B cell (primary cell): ENCODE data around the gene FOXI2. TPM values are rescaled to one million over a fixed set of nuclear protein-coding genes. Genes with fewer than 3 reads are reported as not detected.

Source experiments
- ATAC-seq: fragments of 200-7000 bp; cut with Tn5 transposase; one replicate; pipeline ENCODE4 v1.10.0; 2021; ENCODE audit warnings: low read depth, mild to moderate bottlenecking, moderate number of reproducible peaks, moderate library complexity
- CTCF ChIA-PET: fragments of 350-600 bp; sonication (Branson Sonifier 250); formaldehyde crosslinking; loops from one replicate; lab custom pipeline; 2021; ENCODE audit warnings: antibody characterized with exemption, inconsistent platforms; lab: Charles Lee
- POLR2A ChIA-PET: fragments of 350-600 bp; sonication (Branson Sonifier 250); formaldehyde crosslinking; loops from one replicate; lab custom pipeline; 2021; ENCODE audit warnings: antibody characterized with exemption; lab: Charles Lee
- DNase-seq: peaks from one replicate; pipeline ENCODE4 v3.0.0; 2013
- H2AFZ ChIP-seq: 2 replicates; pipeline ENCODE4 v1.6.1; 2012; ENCODE audit warnings: mild to moderate bottlenecking, low read depth, low read length; ENCODE audit not compliant: insufficient read depth, poor library complexity, severe bottlenecking
- H3K27ac ChIP-seq, 2 donors: 1 replicate in 1 of 2; 2 replicates in 1 of 2; pipeline ENCODE4 v1.5.1; 2012 to 2013; ENCODE audit warnings: low read length in 2 of 2, mild to moderate bottlenecking in 2 of 2, moderate library complexity in 1 of 2
- H3K27me3 ChIP-seq, 4 experiments: fragments of 200-600 bp in 1 of 4; sonication (generic) in 1 of 4; replicated peaks in 1 of 4; 1 replicate in 2 of 4; 2 replicates in 2 of 4; pipeline versions ENCODE4 v1.6.1 to v1.7.0; 2013 to 2016; ENCODE audit warnings: low read length in 3 of 4, mild to moderate bottlenecking in 2 of 4, mixed read lengths in 1 of 4, moderate library complexity in 1 of 4; ENCODE audit not compliant: insufficient read depth in 4 of 4, control insufficient read depth in 3 of 4; ENCODE audit errors: control extremely low read depth in 1 of 4
- H3K36me3 ChIP-seq, 2 experiments: replicated peaks in 1 of 2; 1 replicate in 1 of 2; 2 replicates in 1 of 2; pipeline versions ENCODE4 v1.6.1 to v1.7.1; 2013; ENCODE audit warnings: low read length in 1 of 2; ENCODE audit not compliant: insufficient read depth in 2 of 2, control insufficient read depth in 1 of 2; ENCODE audit errors: control extremely low read depth in 1 of 2, extremely low read depth in 1 of 2
- H3K4me1 ChIP-seq, 2 donors: fragments of 200-600 bp in 1 of 2; sonication (generic) in 1 of 2; 1 replicate in 1 of 2; 2 replicates in 1 of 2; pipeline versions ENCODE4 v1.5.1 to v1.6.1; 2013 to 2017; ENCODE audit warnings: low read length in 2 of 2; ENCODE audit not compliant: control insufficient read depth in 2 of 2, insufficient read depth in 2 of 2
- H3K4me2 ChIP-seq: replicated peaks from 2 replicates; pipeline ENCODE3; 2012; ENCODE audit warnings: mild to moderate bottlenecking, low read depth, low read length; ENCODE audit not compliant: poor library complexity, severe bottlenecking
- H3K4me3 ChIP-seq, 5 experiments: fragments of 200-600 bp in 1 of 5; sonication (generic) in 1 of 5; 1 replicate in 3 of 5; 2 replicates in 2 of 5; pipeline versions ENCODE4 v1.5.1 to v1.7.0; 2011 to 2016; ENCODE audit warnings: low read length in 4 of 5, mild to moderate bottlenecking in 4 of 5, low read depth in 2 of 5, control low read depth in 1 of 5, moderate library complexity in 1 of 5; ENCODE audit not compliant: insufficient read depth in 1 of 5; ENCODE audit errors: control extremely low read depth in 1 of 5, extremely low read depth in 1 of 5
- H3K79me2 ChIP-seq: fragments of 200-600 bp; sonication (generic); one replicate; pipeline ENCODE4 v1.6.0; 2016; ENCODE audit warnings: low read length; ENCODE audit not compliant: control insufficient read depth, insufficient read depth
- H3K9ac ChIP-seq: fragments of 200-600 bp; sonication (generic); 2 replicates; pipeline ENCODE4 v1.6.1; 2017; ENCODE audit warnings: mild to moderate bottlenecking, low read length, moderate library complexity
- H3K9me3 ChIP-seq, 3 donors: one replicate each; pipeline versions ENCODE4 v1.6.1 to v1.7.1; 2013; ENCODE audit warnings: low read length in 2 of 3; ENCODE audit not compliant: control insufficient read depth in 2 of 3, insufficient read depth in 1 of 3; ENCODE audit errors: control extremely low read depth in 1 of 3
- H4K20me1 ChIP-seq: 2 replicates; pipeline ENCODE4 v1.6.0; 2012; ENCODE audit warnings: mild to moderate bottlenecking, low read length; ENCODE audit not compliant: insufficient read depth, control insufficient read depth, poor library complexity, severe bottlenecking
- H3K27ac Mint-ChIP-seq: one replicate; pipeline ENCODE4 v1.8.0; 2021; ENCODE audit warnings: mixed read lengths
- H3K27me3 Mint-ChIP-seq: one replicate; pipeline ENCODE4 v1.8.0; 2021; ENCODE audit warnings: mixed read lengths
- H3K4me1 Mint-ChIP-seq: one replicate; pipeline ENCODE4 v1.8.0; 2021; ENCODE audit warnings: mixed read lengths
- H3K4me3 Mint-ChIP-seq: one replicate; pipeline ENCODE4 v1.8.0; 2021; ENCODE audit warnings: mixed read lengths
- H3K9me3 Mint-ChIP-seq: one replicate; pipeline ENCODE4 v1.8.0; 2022; ENCODE audit warnings: mixed read lengths; ENCODE audit not compliant: insufficient read depth
- CTCF ChIP-seq: fragments of 200-600 bp; IDR thresholded peaks from one replicate; pipeline ENCODE4 v1.8.0; 2022; ENCODE audit warnings: antibody characterized with exemption, mild to moderate bottlenecking
- EZH2 ChIP-seq: IDR thresholded peaks from 2 replicates; pipeline ENCODE4 v1.6.1; 2012; ENCODE audit warnings: borderline replicate concordance, low read depth, mild to moderate bottlenecking, moderate library complexity, low read length; ENCODE audit not compliant: insufficient read depth, poor library complexity, severe bottlenecking
- WGBS: methylation state at CpG from one replicate; pipeline ENCODE4 v1.1.5; 2013; ENCODE audit warnings: missing lambda C conversion rate; ENCODE audit not compliant: insufficient coverage; 5-methylcytosine and 5-hydroxymethylcytosine counted together
- intact Hi-C: fragments of 100-400 bp; cut with micrococcal nuclease; formaldehyde crosslinking; loops from one replicate; pipeline ENCODE4 v1.10.0; 2022
- polyA plus RNA-seq: library from polyadenylated mRNA; depleted of rRNA; stranded (reverse); fragments of >200 nt; gene quantifications from 2 replicates; pipeline ENCODE4 v1.2.3, GENCODE V29; 2012
- total RNA-seq, 2 donors: library from RNA; stranded (reverse); fragments of 120-200 nt in 1 of 2; gene quantifications; 1 replicate in 1 of 2; 2 replicates in 1 of 2; pipeline versions ENCODE4 v1.2.3 to v1.2.4, GENCODE V29; 2013 to 2022

The FOXI2 gene
- total and polyA plus RNA-seq, 2 donors (not counting 1 experiment from before 2014, with no cell fraction given) = not detected

GRCh38 chr10:127762925-127763324 lies 25.9 kb downstream of the FOXI2 start:
- Histone ChIP-seq H3K79me2 (no peaks in the 10 kb centered on the region), H2AFZ (no peak overlapping the region), H4K20me1 (no peaks in the 10 kb centered on the region), H3K9me3 (no peaks in the 10 kb centered on the region), H3K36me3 (no peaks in the 10 kb centered on the region), H3K4me3 (no peak overlapping the region), H3K9ac (no peak overlapping the region), H3K4me1 (no peaks in the 10 kb centered on the region), H3K27me3 (peaks cover 0 to 6% (median 2%) of the 10 kb centered on the region in 4 experiments), H3K4me2 (no peak overlapping the region), H3K27ac (no peak overlapping the region)
- ATAC-seq (no peak), DNase-seq (no peak)
- POLR2A ChIA-PET = no interaction called here
- H3K4me1 Mint-ChIP-seq = no peaks in the 10 kb centered on the region
- intact Hi-C loops = no loop called here
- CTCF ChIA-PET = interaction anchor here (1.3 kb wide), 1 partner anchor 10 kb away, joined by 3 read pairs; no protein-coding TSS in a partner anchor
- no peak for TF ChIP-seq CTCF
- TF ChIP-seq EZH2 = no peak
- H3K27ac Mint-ChIP-seq = no peak overlapping the region
- H3K27me3 Mint-ChIP-seq = peaks cover 23% of the 10 kb centered on the region
- no CpG with 5 or more reads among the region's 1 CpG for WGBS
- H3K4me3 Mint-ChIP-seq = no peak overlapping the region
- H3K9me3 Mint-ChIP-seq = no peaks in the 10 kb centered on the region

GRCh38 chr10:127774766-127775559 lies 38.0 kb downstream of the FOXI2 start:
- intact Hi-C loops = no loop called here
- H3K27me3 ChIP-seq = no peaks in the 10 kb centered on the region
- POLR2A ChIA-PET = no interaction called here

More at GRCh38 chr10:127774766-127775559, 38.0 kb downstream of the FOXI2 start:
- no peaks in the 10 kb centered on the region for H3K79me2 ChIP-seq
- H3K9ac ChIP-seq = no peak overlapping the region
- Mint-ChIP-seq H3K27me3 (no peaks in the 10 kb centered on the region), H3K4me1 (no peaks in the 10 kb centered on the region), H3K4me3 (no peak overlapping the region), H3K9me3 (no peaks in the 10 kb centered on the region), H3K27ac (no peak overlapping the region)
- TF ChIP-seq CTCF (no peak), EZH2 (no peak)
- no peak overlapping the region for H3K4me2 ChIP-seq
- 80% methylated on average over 3 of the region's 10 CpGs for WGBS
- no peaks in the 10 kb centered on the region for H3K4me1 ChIP-seq
- no peaks in the 10 kb centered on the region for H4K20me1 ChIP-seq
- CTCF ChIA-PET = no interaction called here
- no peak overlapping the region for H2AFZ ChIP-seq
- no peak overlapping the region for H3K27ac ChIP-seq
- H3K36me3 ChIP-seq = no peaks in the 10 kb centered on the region
- H3K4me3 ChIP-seq = no peak overlapping the region
- no peaks in the 10 kb centered on the region for H3K9me3 ChIP-seq
- ATAC-seq = no peak
- DNase-seq = no peak
